EH (cell line): ENCODE measurements around the gene PNPLA4.

Source experiments
- DNase-seq: peaks from one replicate; pipeline ENCODE4 v3.0.0-alpha.2; 2015; ENCODE audit warnings: low read depth

The PNPLA4 gene

DNA sequence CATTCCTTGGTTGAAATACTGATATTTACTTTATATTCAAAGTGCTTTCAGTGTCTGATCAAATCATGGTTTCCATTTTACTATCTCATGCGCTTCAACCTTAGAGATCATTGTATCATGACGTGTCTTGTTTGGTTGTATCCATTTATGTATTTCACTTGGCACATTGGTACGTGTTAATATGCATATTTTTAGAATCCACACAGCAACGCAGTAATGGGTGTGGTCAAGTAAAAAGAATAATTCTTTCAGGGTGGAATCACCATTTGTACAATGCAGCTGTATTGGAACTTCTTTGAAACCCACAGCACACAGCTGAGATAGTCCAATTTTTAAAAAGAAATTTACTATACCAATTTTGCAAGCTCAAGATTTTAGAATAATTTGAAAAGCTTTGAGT lies 55.2 kb downstream of the PNPLA4 start:
- DNase-seq, result no peak

DNA sequence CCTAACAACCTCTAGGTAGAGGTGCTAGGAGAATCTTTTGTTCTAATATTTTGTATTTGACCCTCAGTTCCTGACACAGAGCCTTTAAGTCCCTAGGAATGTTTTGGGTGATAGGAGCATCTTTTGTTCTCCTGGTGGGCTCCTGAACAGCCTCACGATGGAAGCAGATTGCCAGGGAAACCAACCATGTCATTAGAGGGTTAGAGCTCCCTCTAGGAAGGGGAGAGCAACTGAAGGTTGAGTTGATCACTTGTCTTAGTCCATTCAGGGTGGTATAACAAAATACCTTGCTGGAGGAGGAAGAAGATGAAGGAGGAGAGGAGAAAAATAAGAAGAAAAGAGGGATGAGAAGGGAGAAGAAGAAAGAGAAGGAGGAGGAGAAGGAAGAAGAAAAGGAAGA lies 75.0 kb downstream of the PNPLA4 start:
- DNase-seq, result no peak
